Naive B cell (primary cell): ENCODE data around the gene FRMD4A. TPM values are rescaled to one million over a fixed set of nuclear protein-coding genes. Genes with fewer than 3 reads are reported as not detected.

Experiments used
- ATAC-seq, 2 donors: fragments of 150-1000 bp; cut with Tn5 transposase; 2 replicates each; pipeline ENCODE4 v1.10.0; 2021; ENCODE audit warnings: low read depth in 2 of 2, mild to moderate bottlenecking in 2 of 2, moderate library complexity in 2 of 2
- DNase-seq: peaks from one replicate; pipeline ENCODE4 v3.0.0; 2022
- H3K27ac Mint-ChIP-seq, 6 donors: one replicate each; pipeline ENCODE4 v1.8.0; 2020 to 2022; ENCODE audit warnings: mild to moderate bottlenecking in 6 of 6, mixed read lengths in 6 of 6, moderate library complexity in 5 of 6, inconsistent platforms in 2 of 6
- H3K27me3 Mint-ChIP-seq, 3 donors: one replicate each; pipeline ENCODE4 v1.8.0; 2021 to 2022; ENCODE audit warnings: mixed read lengths in 3 of 3, mild to moderate bottlenecking in 1 of 3
- H3K36me3 Mint-ChIP-seq, 2 donors: one replicate each; pipeline ENCODE4 v1.8.0; 2020 to 2022; ENCODE audit warnings: mixed read lengths in 2 of 2, inconsistent platforms in 1 of 2, mild to moderate bottlenecking in 1 of 2
- H3K4me1 Mint-ChIP-seq, 3 donors: one replicate each; pipeline ENCODE4 v1.8.0; 2020 to 2022; ENCODE audit warnings: mixed read lengths in 3 of 3, inconsistent platforms in 1 of 3, mild to moderate bottlenecking in 1 of 3, moderate library complexity in 1 of 3
- H3K4me3 Mint-ChIP-seq, 8 donors: one replicate each; pipeline ENCODE4 v1.8.0; 2020 to 2022; ENCODE audit warnings: mild to moderate bottlenecking in 8 of 8, mixed read lengths in 8 of 8, moderate library complexity in 8 of 8, inconsistent platforms in 2 of 8
- H3K9me3 Mint-ChIP-seq, 7 donors: one replicate each; pipeline ENCODE4 v1.8.0; 2020 to 2022; ENCODE audit warnings: mixed read lengths in 7 of 7, mild to moderate bottlenecking in 5 of 7, inconsistent platforms in 2 of 7, moderate library complexity in 1 of 7
- polyA plus RNA-seq, 6 donors: library from polyadenylated mRNA; unstranded; fragments of 300-500 nt; fragmentation: Illumina TruSeq; gene quantifications; one replicate each; pipeline ENCODE4 v1.2.3, GENCODE V29; 2021; ENCODE audit warnings: low read depth in 6 of 6

The FRMD4A gene
- polyA plus RNA-seq, 6 donors from 2014 or later, result 0.09 to 0.20 (median 0.10) TPM; not detected in 3

DNA sequence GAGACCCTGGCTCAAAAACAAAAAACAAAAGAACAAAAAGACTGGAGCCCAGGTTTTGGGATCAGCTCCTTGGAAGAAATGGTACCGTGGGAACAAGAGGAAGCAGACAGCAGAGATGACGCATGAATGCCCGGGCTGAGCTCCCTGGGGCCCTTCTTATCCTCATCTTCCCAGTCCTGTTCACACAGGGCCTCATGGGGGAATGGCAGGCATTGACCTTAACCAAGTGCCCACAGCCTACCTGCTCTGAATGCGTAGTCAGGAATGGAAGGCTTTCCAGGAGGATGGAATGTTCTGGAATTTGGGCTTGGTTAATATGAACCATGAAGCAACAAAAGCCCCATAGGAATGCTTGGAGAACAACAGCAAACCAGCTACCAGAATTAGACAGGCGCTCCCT lies 589.3 kb downstream of the FRMD4A start:
- ATAC-seq, result no peak
- H3K4me1 Mint-ChIP-seq, result peaks cover 3 to 10% (median 7%) of the 10 kb centered on the region in 3 donors
- DNase-seq, result no peak
- no peak overlapping the region for H3K27ac Mint-ChIP-seq
- no peaks in the 10 kb centered on the region for H3K9me3 Mint-ChIP-seq
- no peak overlapping the region for H3K4me3 Mint-ChIP-seq
- H3K27me3 Mint-ChIP-seq, result peaks cover 20 to 36% (median 32%) of the 10 kb centered on the region in 3 donors
- H3K36me3 Mint-ChIP-seq, result no peaks in the 10 kb centered on the region

DNA sequence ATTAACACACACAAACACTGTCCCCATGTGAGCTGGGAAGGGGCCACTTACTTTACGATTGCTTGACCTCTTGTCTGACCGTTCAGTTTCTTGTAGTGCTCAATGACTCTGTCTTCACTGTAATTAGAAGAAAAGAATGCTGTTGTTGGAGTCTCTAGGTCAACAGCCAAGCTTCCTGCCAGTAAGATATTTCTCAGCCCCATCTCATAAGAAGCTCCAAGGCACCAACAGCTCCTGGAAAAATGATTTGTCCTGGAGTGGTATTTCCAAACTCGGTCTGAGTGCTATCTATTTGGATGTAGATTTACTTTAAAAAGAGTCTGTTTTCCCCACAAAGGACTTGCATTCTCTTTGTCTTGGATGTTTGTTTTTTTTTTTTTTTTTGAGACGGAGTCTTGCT lies 590.3 kb downstream of the FRMD4A start:
- Mint-ChIP-seq H3K27ac (no peak overlapping the region), H3K4me1 (peaks cover 3 to 10% (median 7%) of the 10 kb centered on the region in 3 donors), H3K36me3 (no peaks in the 10 kb centered on the region), H3K9me3 (no peaks in the 10 kb centered on the region), H3K4me3 (no peak overlapping the region), H3K27me3 (peaks cover 15 to 32% (median 26%) of the 10 kb centered on the region in 3 donors)
- ATAC-seq, result no peak
- no peak for DNase-seq

DNA sequence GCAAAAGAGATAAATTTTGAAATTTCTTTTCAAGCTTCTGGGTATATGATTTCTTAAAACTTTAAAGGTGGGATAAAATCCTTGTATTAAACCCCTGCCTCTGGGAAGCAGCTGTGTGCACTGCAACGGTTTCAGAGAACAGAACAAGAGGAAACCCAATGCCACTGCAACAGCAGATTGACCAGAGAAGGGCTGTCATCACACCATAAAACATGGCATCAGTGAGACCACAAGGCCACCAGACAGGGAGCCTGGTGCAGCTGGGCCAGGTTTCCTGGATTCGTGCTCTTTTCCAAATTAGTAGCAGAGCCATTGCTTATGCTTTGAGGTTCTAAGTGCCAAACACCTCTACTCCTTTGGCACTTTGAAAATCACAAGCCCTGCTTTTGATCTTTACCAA lies 591.5 kb downstream of the FRMD4A start:
- no peaks in the 10 kb centered on the region for H3K9me3 Mint-ChIP-seq
- no peak overlapping the region for H3K27ac Mint-ChIP-seq
- H3K4me1 Mint-ChIP-seq, result peaks cover 3 to 10% (median 7%) of the 10 kb centered on the region in 3 donors
- H3K4me3 Mint-ChIP-seq, result no peak overlapping the region
- ATAC-seq (no peak), DNase-seq (no peak)
- H3K36me3 Mint-ChIP-seq, result no peaks in the 10 kb centered on the region
- H3K27me3 Mint-ChIP-seq, result peaks cover 5 to 24% (median 18%) of the 10 kb centered on the region in 3 donors

DNA sequence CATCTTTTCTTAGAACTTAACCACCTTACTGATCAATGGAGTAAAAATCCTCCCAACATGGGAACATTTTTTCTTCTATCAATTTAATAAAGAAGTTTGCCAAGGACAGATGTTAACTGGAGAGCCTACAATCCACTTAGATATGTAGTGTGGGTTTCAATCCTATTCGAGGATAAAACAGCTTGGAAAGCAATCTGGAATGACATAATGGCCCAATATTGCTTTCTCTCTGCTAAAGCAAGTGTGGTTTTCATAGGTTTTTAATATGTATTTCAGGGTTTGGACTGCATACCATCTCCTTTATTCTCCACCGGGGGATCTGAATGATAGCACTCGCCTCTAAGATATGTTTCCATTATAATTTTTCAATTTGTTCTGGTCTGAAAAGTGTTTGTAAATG lies 594.2 kb downstream of the FRMD4A start:
- ATAC-seq, result no peak
- H3K27me3 Mint-ChIP-seq, result peaks cover 0 to 5% (median 0%) of the 10 kb centered on the region in 3 donors
- no peak overlapping the region for H3K4me3 Mint-ChIP-seq
- no peaks in the 10 kb centered on the region for H3K9me3 Mint-ChIP-seq
- no peaks in the 10 kb centered on the region for H3K4me1 Mint-ChIP-seq
- H3K27ac Mint-ChIP-seq, result no peak overlapping the region
- no peak for DNase-seq
- no peaks in the 10 kb centered on the region for H3K36me3 Mint-ChIP-seq

DNA sequence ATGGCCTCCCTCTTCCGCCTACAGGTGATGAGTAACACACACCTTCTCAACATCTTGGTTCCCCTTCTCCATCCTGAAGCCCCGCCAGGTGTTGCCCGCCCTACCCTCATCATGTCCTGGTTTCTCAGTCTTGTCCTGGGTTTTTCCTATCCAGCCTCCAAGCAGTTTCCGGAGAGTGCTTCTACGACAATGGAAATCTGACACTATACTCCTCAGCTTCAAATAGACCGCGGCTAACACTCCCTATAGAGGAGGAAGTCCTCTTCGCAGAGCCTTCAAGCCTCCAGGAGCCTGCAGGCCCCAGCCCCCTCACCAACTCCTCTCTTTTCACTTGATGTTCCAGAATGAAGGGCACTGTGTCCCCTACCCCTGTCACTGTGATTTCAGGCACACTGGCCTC lies 596.6 kb downstream of the FRMD4A start:
- Mint-ChIP-seq H3K36me3 (no peaks in the 10 kb centered on the region), H3K4me3 (no peak overlapping the region), H3K27me3 (peaks cover 0 to under 1% (median 0%) of the 10 kb centered on the region in 3 donors), H3K9me3 (no peaks in the 10 kb centered on the region), H3K4me1 (no peaks in the 10 kb centered on the region), H3K27ac (peak overlapping the region in 1 of 6 donors; percentile 33)
- DNase-seq (no peak), ATAC-seq (no peak)

DNA sequence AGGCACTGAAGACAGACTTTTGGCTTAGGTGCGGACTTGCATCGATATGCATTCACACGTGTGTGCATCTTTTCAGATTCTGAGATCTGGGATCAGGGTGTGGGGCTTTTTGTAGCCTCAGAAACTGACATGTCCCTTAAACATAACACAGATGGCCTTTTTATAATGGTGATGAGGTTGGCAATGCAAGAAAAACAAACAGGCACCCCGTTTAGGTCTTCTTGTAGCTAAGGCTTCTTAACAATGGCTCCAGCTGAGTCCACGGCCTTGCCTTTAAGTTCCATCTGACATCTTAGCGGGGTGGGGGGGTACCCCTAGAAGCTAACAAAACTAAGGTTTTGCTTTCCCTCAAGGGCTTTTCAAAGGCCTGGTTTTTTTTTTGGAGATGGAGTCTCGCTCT lies 597.7 kb downstream of the FRMD4A start:
- Mint-ChIP-seq H3K27me3 (peaks cover 0 to 3% (median 0%) of the 10 kb centered on the region in 3 donors), H3K4me1 (no peaks in the 10 kb centered on the region), H3K9me3 (no peaks in the 10 kb centered on the region), H3K4me3 (no peak overlapping the region), H3K27ac (no peak overlapping the region), H3K36me3 (no peaks in the 10 kb centered on the region)
- ATAC-seq (no peak), DNase-seq (no peak)

DNA sequence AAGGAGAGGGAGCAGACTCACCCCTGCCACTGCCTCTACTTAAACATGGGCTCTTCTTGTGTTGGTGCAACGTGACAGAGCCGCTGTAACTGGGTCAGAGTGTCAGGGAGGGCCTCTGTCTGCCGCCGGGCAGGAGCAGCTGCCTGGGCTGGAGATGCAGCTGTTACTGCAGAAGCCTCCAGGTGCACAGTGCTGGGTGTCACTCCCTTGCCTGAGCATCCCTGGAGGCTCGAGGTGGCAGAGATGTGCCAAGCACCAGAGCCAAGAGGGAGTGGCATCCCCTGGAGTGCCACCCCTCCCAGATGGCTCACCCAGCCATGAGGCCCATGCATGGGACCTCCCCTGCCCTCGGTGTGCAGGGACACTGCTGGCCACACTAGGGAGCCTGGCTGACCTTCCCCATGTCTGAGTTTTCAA lies 598.3 kb downstream of the FRMD4A start:
- Mint-ChIP-seq H3K27ac (no peak overlapping the region), H3K36me3 (no peaks in the 10 kb centered on the region), H3K4me3 (peak overlapping the region in 1 of 8 donors; percentile 48), H3K4me1 (no peaks in the 10 kb centered on the region), H3K27me3 (peaks cover 0 to 3% (median 0%) of the 10 kb centered on the region in 3 donors), H3K9me3 (no peaks in the 10 kb centered on the region)
- ATAC-seq (no peak), DNase-seq (no peak)

DNA sequence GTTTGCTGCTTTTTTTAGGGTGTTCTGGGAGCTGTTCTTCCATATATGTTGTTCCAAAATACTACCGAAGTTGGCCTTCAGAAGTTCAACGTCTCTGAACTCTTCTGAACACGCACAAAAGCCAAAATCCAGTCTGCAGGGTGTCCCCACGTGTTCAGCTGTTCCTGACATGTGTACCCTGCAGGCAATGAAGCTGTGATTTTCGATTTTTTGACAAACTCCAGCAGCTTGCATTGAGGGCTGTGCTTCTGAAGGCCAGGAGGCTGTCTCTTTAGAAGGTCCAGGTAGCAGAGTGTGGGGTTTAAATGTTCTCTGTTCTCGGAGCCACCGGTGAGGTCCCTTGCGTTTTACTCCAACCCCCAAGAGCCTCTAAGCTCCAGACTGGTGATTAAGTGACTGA lies 598.9 kb downstream of the FRMD4A start:
- no peaks in the 10 kb centered on the region for H3K9me3 Mint-ChIP-seq
- no peak for ATAC-seq
- no peaks in the 10 kb centered on the region for H3K4me1 Mint-ChIP-seq

DNA sequence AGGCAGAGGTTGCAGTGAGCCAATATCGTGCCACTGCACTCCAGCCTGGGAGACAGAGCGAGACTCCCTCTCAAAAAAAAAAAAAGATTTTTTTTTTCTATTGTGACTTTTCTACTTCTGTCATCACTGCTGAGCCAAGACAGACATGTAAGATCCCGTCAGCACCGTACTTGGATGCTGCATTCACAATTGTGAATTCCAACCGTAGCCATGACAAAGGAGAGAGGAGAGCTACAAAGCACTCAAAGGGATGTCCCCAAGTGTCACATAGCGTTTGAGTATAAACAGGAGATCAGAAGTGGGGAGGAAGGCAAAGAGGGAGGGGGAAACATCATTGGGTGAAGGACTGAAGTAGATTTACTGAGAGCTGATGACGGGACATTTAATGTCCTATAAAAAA lies 599.8 kb downstream of the FRMD4A start:
- no peaks in the 10 kb centered on the region for H3K4me1 Mint-ChIP-seq
- H3K36me3 Mint-ChIP-seq, result no peaks in the 10 kb centered on the region
- DNase-seq (no peak), ATAC-seq (no peak)
- no peak overlapping the region for H3K4me3 Mint-ChIP-seq
- H3K27ac Mint-ChIP-seq, result no peak overlapping the region
- H3K9me3 Mint-ChIP-seq, result no peaks in the 10 kb centered on the region
- H3K27me3 Mint-ChIP-seq, result peaks cover 0 to 3% (median 0%) of the 10 kb centered on the region in 3 donors

More for the DNA sequence above, 598.9 kb downstream of the FRMD4A start:
- Mint-ChIP-seq H3K36me3 (no peaks in the 10 kb centered on the region), H3K27ac (no peak overlapping the region), H3K27me3 (peaks cover 0 to 3% (median 0%) of the 10 kb centered on the region in 3 donors), H3K4me3 (no peak overlapping the region)
- DNase-seq, result no peak

DNA sequence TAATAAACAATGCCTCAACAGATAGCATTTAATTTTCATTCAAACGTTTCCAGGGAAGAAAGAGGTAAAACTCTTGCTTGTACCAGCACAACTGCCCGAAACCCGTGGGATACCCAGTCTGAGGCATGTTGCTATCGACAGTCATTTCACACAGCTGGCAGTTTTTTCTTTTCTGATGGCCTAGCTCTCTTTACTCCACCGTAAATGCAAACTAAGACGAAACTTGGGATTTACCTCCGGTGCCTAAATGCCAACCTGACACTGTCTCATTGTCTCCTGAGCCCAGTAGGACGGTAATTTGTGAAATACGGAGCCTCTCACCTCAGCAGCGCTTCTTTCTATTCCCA lies 600.4 kb downstream of the FRMD4A start:
- Mint-ChIP-seq H3K4me3 (no peak overlapping the region), H3K4me1 (no peaks in the 10 kb centered on the region), H3K9me3 (no peaks in the 10 kb centered on the region), H3K27ac (peak overlapping the region in 1 of 6 donors; percentile 23), H3K36me3 (no peaks in the 10 kb centered on the region), H3K27me3 (peaks cover 0 to 3% (median 0%) of the 10 kb centered on the region in 3 donors)
- ATAC-seq (no peak), DNase-seq (no peak)

DNA sequence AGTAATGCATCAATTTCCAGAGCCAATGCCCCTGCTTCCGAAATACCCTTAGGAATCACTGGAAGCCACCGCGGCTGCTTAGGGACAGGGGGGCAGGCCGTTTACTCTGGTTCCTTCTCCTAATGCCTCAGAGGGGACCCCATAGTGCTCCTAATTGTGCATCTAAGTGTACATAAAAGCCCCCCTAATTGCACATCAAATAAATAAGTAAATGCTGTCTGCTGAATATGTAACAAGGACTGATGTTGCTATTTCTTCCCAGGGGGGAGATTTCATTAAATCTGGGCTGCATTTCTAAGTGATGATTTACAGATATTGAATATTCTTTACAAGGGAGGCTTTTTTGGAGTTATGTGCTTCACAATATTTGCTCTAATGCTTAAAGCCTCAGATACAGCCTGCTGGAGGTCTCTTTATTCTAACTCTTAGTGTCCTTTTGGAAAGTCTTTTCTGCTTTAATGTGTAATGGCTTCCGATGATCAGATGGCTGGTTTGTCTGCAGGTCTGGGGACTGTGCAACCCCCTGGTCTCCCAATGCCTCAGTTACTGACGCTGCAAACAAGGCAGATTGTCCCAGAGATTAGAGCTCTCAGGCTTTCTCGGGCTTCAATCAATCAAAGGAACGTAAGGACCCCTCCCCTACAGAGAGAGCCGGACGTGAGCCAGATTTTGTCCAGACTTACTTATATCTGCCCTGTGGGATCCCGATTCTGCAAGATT lies 601.0 kb downstream of the FRMD4A start:
- Mint-ChIP-seq H3K9me3 (no peaks in the 10 kb centered on the region), H3K4me1 (no peaks in the 10 kb centered on the region), H3K27me3 (peaks cover 0 to 3% (median 0%) of the 10 kb centered on the region in 3 donors), H3K27ac (no peak overlapping the region), H3K4me3 (no peak overlapping the region), H3K36me3 (no peaks in the 10 kb centered on the region)
- ATAC-seq (no peak), DNase-seq (no peak)

DNA sequence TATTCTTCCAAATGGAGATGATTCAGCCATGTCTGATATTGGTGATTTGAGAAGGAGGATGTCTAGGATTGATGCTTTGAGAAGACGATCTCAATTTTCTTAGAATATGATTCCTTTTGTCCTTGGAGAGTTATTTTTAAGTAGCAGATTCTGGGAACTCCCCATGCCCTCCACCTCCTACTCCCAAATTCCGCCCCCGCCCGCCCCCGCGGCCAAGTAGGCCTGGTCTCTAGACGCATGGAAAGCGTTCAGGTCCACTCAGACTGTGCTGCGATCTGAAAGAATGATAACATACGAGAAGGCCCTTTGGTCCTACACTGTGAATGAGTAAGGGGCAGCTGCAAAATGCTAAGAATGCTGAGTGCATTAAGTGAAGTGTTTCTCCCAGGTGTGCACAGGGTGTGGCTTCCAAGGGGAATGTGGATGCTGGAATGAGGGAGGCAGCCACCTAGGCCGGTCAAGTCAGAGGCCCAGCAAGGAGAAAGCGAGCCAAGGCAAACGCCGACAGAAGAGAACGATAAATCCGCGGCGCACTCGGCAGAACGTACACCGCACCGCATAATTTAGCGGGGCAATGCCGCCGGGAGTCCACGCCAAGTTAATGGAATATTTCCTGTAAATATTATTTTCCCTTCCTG lies 601.7 kb downstream of the FRMD4A start:
- Mint-ChIP-seq H3K4me1 (no peaks in the 10 kb centered on the region), H3K9me3 (no peaks in the 10 kb centered on the region), H3K36me3 (no peaks in the 10 kb centered on the region), H3K4me3 (no peak overlapping the region), H3K27me3 (peaks cover 0 to 3% (median 0%) of the 10 kb centered on the region in 3 donors), H3K27ac (no peak overlapping the region)
- DNase-seq, result no peak
- ATAC-seq, result no peak

DNA sequence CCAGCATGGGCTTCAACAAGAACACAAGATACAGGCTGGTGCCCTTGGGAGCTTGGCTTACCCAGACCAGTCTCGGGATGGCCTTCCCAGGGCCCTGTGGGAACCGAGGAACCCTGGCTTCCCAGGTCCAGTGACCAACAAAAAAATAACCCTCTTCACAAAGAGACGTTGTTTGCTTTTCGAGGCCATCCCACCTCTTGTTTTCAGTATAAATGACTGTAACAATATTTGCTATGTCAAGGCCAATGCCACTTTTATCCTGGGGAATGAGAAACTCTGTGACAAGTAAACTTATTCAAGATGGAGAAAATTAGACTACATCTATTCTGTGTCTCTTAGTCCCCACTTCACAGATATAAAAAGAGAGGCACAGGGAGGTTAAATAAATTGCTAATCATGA lies 605.1 kb downstream of the FRMD4A start:
- H3K27me3 Mint-ChIP-seq, result peaks cover 0 to 3% (median 0%) of the 10 kb centered on the region in 3 donors
- peaks cover 0 to 2% (median 0%) of the 10 kb centered on the region in 3 donors for H3K4me1 Mint-ChIP-seq

DNA sequence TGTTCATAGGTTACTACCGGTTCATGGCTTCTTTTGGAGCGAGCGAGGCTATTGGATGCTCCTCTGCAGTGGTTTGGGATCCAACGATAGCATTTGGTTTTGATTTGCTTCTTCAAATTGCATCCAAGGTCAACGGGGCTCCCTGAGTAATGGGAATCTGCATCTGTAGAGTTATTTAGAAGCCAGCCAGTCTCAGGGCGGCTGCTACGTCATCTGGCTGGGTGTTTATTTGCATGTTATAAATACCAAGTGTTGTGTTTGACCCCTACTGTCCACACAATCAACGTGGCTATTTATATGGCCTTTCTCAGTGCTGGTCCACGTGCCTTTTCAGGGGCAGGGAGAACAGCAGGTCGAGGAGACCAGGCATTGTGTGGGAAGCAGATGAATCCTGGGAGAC lies 606.2 kb downstream of the FRMD4A start:
- Mint-ChIP-seq H3K4me1 (peaks cover 0 to 2% (median 0%) of the 10 kb centered on the region in 3 donors), H3K9me3 (peaks cover 0 to 7% (median 4%) of the 10 kb centered on the region in 7 donors), H3K27me3 (peaks cover 0 to 6% (median 0%) of the 10 kb centered on the region in 3 donors), H3K27ac (no peak overlapping the region), H3K4me3 (no peak overlapping the region), H3K36me3 (peaks cover 0 to 8% of the 10 kb centered on the region in 2 donors)
- DNase-seq, result no peak
- ATAC-seq, result no peak

More for the DNA sequence above, 605.1 kb downstream of the FRMD4A start:
- H3K27ac Mint-ChIP-seq, result no peak overlapping the region
- H3K36me3 Mint-ChIP-seq, result peaks cover 0 to 3% of the 10 kb centered on the region in 2 donors
- ATAC-seq (no peak), DNase-seq (no peak)
- H3K4me3 Mint-ChIP-seq, result no peak overlapping the region
- peaks cover 0 to 3% (median under 1%) of the 10 kb centered on the region in 7 donors for H3K9me3 Mint-ChIP-seq
